ENCODE measurements around the gene NUDT1.

- TF ChIP-seq POLR2A (IDR thresholded peaks at IDR 0.05): no peak
- TF ChIP-seq, protein P1, sequence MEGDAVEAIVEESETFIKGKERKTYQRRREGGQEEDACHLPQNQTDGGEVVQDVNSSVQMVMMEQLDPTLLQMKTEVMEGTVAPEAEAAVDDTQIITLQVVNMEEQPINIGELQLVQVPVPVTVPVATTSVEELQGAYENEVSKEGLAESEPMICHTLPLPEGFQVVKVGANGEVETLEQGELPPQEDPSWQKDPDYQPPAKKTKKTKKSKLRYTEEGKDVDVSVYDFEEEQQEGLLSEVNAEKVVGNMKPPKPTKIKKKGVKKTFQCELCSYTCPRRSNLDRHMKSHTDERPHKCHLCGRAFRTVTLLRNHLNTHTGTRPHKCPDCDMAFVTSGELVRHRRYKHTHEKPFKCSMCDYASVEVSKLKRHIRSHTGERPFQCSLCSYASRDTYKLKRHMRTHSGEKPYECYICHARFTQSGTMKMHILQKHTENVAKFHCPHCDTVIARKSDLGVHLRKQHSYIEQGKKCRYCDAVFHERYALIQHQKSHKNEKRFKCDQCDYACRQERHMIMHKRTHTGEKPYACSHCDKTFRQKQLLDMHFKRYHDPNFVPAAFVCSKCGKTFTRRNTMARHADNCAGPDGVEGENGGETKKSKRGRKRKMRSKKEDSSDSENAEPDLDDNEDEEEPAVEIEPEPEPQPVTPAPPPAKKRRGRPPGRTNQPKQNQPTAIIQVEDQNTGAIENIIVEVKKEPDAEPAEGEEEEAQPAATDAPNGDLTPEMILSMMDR (IDR thresholded peaks at IDR 0.05): no peak
- no peak for TF ChIP-seq EP300 (IDR thresholded peaks at IDR 0.05)
Observed at GRCh38 chr7:2211259-2211880, 30.7 kb upstream of the NUDT1 start.
